SK-N-SH treated with all-trans-retinoic acid at 6 μM for 48 hours (cell line): ENCODE results near the gene RBFOX1.

Experiments used
- OSR1 ChIP-seq: fragments of 250-450 bp; sonication (Bioruptor Pico); IDR thresholded peaks from 2 replicates; pipeline ENCODE4 v1.8.0; 2022; ENCODE audit warnings: moderate library complexity, mild to moderate bottlenecking, inconsistent platforms
- ZC3H10 ChIP-seq: fragments of 250-450 bp; sonication (Bioruptor Pico); IDR thresholded peaks from 2 replicates; pipeline ENCODE4 v1.5.1; 2021; ENCODE audit warnings: mild to moderate bottlenecking, moderate library complexity
- ZFP30 ChIP-seq: fragments of 450-650 bp; formaldehyde crosslinking; IDR thresholded peaks from 2 replicates; pipeline ENCODE4 v1.5.0; 2022; ENCODE audit warnings: mild to moderate bottlenecking, moderate library complexity
- TF ChIP-seq, protein P1 (sequence below): fragments of 250-450 bp; sonication (Bioruptor Pico); IDR thresholded peaks from 2 replicates; pipeline ENCODE4 v1.5.1; 2020; ENCODE audit warnings: low read depth, mild to moderate bottlenecking, moderate library complexity

DNA sequence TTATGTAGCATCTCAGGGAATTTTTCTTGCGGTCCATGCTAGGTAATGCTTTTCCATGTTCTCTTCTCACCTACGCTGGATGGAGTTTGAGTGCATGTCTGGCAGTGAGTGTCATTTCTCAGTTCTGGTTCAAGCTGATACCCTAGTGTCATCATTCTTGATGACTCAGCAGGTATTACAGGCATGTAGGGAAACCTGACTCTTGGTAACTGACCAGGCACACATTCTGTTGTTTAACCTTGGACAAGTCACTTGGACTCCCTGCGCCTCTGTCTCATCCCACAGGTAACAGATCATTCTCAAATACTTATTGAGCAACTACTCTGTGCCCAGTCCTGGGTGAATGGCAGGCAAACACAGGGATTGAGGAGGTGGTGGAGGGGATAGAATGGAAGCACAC lies 6.8 kb upstream of the RBFOX1 start:
- TF ChIP-seq ZFP30 (CRISPR knock-in tag) = no peak
- no peak for TF ChIP-seq OSR1
- no peak for TF ChIP-seq ZC3H10 (CRISPR knock-in tag)
- TF ChIP-seq, protein P1, sequence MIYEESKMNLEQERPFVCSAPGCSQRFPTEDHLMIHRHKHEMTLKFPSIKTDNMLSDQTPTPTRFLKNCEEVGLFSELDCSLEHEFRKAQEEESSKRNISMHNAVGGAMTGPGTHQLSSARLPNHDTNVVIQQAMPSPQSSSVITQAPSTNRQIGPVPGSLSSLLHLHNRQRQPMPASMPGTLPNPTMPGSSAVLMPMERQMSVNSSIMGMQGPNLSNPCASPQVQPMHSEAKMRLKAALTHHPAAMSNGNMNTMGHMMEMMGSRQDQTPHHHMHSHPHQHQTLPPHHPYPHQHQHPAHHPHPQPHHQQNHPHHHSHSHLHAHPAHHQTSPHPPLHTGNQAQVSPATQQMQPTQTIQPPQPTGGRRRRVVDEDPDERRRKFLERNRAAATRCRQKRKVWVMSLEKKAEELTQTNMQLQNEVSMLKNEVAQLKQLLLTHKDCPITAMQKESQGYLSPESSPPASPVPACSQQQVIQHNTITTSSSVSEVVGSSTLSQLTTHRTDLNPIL (CRISPR knock-in tag) = no peak
